Prostate gland (tissue), 2 donors: Measurements from ENCODE around the gene NOTUM.

Experiments
- CTCF ChIP-seq, 4 experiments: fragments of 200-600 bp in 2 of 4; fragments of 450-650 bp in 2 of 4; sonication (generic) in 2 of 4; IDR thresholded peaks; 1 replicate in 3 of 4; 2 replicates in 1 of 4; pipeline ENCODE4 v1.5.1; 2016 to 2019; ENCODE audit warnings: antibody characterized with exemption in 4 of 4, mild to moderate bottlenecking in 2 of 4, moderate library complexity in 2 of 4
- POLR2A ChIP-seq: fragments of 450-650 bp; IDR thresholded peaks from one replicate; pipeline ENCODE4 v1.6.1; 2016; ENCODE audit warnings: antibody characterized with exemption, mild to moderate bottlenecking
- POLR2AphosphoS5 ChIP-seq: sonication (generic); formaldehyde crosslinking; IDR thresholded peaks from one replicate; pipeline ENCODE4 v1.6.1; 2017; ENCODE audit warnings: antibody characterized with exemption

GRCh38 chr17:81967244-81967532 lies 6.2 kb upstream of the NOTUM start:
- no peak for TF ChIP-seq CTCF (IDR thresholded peaks at IDR 0.05)
- no peak for TF ChIP-seq POLR2A
- no peak for TF ChIP-seq POLR2AphosphoS5
